ENCODE measurements around the gene STAC2.

GRCh38 chr17:39199820-39200069 is 26.0 kb downstream of the STAC2 start:
- TF ChIP-seq EZH2 (IDR thresholded peaks at IDR 0.05) (no peak), POLR2AphosphoS5 (IDR thresholded peaks at IDR 0.05; ENCODE audit: borderline replicate concordance, low read depth, low read length) (peak; percentile 69; the same call in 1 of the 2 replicates)

Measured in SK-N-MC (cell line).